ENCODE data around the gene GPX4.

GPX4 gene

GRCh38 chr19:1076046-1076386 is 27.8 kb upstream of the GPX4 start:
- H3K36me3 Mint-ChIP-seq, result peaks cover 5% of the 10 kb centered on the region
- no peaks in the 10 kb centered on the region for H3K27me3 Mint-ChIP-seq

GRCh38 chr19:1076951-1077350 is 26.8 kb upstream of the GPX4 start:
- Mint-ChIP-seq H3K9me3 (no peaks in the 10 kb centered on the region), H3K27ac (peak overlapping the region; percentile 66), H3K4me3 (peak overlapping the region; percentile 82), H3K4me1 (peaks cover 62% of the 10 kb centered on the region), H3K36me3 (peaks cover 3% of the 10 kb centered on the region), H3K27me3 (no peaks in the 10 kb centered on the region)

More at GRCh38 chr19:1076046-1076386, 27.8 kb upstream of the GPX4 start:
- Mint-ChIP-seq H3K4me3 (peak overlapping the region; percentile 81), H3K27ac (peak overlapping the region; percentile 87), H3K9me3 (no peaks in the 10 kb centered on the region), H3K4me1 (peaks cover 60% of the 10 kb centered on the region)

DNA sequence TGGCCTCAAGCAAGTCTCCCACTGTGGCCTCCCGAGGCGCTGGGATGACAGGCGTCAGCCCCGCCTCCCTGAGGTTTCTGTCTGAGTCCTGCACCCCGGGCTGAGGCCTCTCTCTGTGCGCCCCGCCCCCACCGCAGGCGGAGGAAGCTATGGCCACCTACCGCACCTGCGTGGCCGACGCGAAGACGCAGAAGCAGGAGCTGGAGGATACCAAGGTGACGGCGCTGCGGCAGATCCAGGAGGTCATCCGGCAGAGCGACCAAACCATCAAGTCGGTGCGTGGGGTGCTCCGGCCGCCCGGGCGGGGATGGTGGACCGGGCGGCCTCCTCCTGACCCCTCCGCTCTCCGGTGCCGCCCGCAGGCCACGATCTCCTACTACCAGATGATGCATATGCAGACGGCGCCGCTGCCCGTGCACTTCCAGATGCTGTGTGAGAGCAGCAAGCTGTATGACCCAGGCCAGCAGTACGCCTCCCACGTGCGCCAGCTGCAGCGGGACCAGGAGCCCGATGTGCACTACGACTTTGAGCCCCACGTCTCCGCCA is 24.2 kb upstream of the GPX4 start:
- Mint-ChIP-seq H3K36me3 (peaks cover 5% of the 10 kb centered on the region), H3K9me3 (no peaks in the 10 kb centered on the region), H3K4me1 (peaks cover 49% of the 10 kb centered on the region), H3K27ac (peak overlapping the region; percentile 65), H3K4me3 (peak overlapping the region; percentile 55), H3K27me3 (no peaks in the 10 kb centered on the region)

DNA sequence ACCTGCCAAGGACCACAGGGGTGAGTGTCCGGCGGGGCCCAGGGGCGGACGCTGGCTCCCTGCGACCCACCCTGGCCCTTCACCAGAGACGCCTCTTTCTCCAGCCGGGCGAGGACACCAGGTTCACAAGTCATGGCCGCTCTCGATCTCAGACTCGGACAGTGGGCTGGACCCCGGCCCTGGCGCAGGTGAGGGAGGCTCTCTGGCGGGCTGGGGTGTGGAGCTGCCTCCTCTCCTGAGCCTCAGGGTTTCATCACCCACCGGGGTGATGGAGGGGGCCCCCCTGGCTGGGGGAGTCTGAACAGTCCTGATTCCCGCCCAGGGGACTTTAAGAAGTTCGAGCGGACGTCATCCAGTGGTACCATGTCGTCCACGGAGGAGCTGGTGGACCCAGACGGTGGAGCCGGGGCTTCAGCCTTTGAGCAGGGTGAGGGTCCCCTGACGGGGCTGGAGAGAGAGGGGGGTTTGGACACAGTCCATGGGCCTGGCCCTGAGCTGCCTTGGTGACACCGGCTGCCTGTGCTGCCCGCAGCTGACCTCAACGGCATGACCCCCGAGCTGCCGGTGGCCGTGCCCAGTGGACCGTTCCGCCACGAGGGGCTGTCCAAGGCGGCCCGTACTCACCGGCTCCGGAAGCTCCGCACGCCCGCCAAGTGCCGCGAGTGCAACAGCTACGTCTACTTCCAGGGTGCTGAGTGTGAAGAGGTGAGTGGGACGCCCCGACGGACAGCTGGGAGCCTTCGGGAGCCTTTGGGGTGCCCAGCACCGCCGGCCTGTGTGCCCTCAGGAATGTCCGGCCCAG is 23.2 kb upstream of the GPX4 start:
- H3K27me3 Mint-ChIP-seq, result no peaks in the 10 kb centered on the region
- H3K4me3 Mint-ChIP-seq, result no peak overlapping the region
- peaks cover 7% of the 10 kb centered on the region for H3K36me3 Mint-ChIP-seq
- H3K9me3 Mint-ChIP-seq, result no peaks in the 10 kb centered on the region
- H3K4me1 Mint-ChIP-seq, result peaks cover 55% of the 10 kb centered on the region
- H3K27ac Mint-ChIP-seq, result peak overlapping the region; percentile 83

- peak overlapping the region; percentile 33 for H3K4me3 Mint-ChIP-seq
- H3K9me3 Mint-ChIP-seq, result no peaks in the 10 kb centered on the region
Observed at GRCh38 chr19:1081301-1082164, 22.3 kb upstream of the GPX4 start.

GRCh38 chr19:1082165-1082927 is 21.4 kb upstream of the GPX4 start:
- Mint-ChIP-seq H3K27ac (peak overlapping the region; percentile 55), H3K36me3 (peaks cover 6% of the 10 kb centered on the region), H3K4me1 (peaks cover 46% of the 10 kb centered on the region), H3K27me3 (no peaks in the 10 kb centered on the region), H3K4me3 (peak overlapping the region; percentile 33), H3K9me3 (no peaks in the 10 kb centered on the region)

More at GRCh38 chr19:1081301-1082164, 22.3 kb upstream of the GPX4 start:
- Mint-ChIP-seq H3K4me1 (peaks cover 51% of the 10 kb centered on the region), H3K36me3 (peaks cover 6% of the 10 kb centered on the region), H3K27me3 (no peaks in the 10 kb centered on the region), H3K27ac (peak overlapping the region; percentile 86)

DNA sequence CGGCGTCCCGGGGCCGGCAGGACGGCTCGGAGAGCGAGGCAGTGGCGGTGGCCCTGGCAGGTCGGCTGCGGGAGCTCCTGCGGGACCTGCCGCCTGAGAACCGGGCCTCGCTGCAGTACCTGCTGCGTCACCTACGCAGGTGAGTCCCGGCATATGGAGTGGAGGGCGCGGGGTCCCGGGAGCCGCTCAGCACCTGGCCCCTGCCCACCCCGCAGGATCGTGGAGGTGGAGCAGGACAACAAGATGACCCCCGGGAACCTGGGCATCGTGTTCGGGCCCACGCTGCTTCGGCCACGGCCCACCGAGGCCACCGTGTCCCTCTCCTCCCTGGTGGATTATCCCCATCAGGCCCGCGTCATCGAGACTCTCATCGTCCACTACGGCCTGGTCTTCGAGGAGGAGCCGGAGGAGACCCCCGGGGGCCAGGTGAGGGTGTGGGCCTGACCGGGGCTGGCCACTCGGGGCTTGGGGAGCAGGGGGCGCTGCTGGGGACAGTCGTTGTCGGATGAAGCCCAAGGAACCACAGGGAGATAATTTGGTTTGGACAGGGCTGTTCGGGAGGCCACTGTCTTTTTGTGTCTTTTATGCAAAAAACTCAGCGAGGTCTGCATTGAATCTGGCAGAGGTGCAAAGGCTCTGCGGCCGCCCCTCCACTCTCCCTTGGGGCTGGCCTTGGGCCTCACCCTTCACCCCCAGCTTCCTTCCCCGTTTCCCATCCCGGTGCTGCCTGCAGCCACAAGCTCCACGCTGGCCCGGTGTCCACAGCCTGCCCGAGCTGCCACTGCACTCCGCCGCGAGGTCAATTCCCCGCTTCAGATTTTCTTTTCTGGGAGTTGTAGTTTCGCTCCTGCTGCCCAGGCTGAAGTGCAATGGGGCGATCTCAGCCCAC is 20.6 kb upstream of the GPX4 start:
- H3K4me3 Mint-ChIP-seq, result no peak overlapping the region
- no peaks in the 10 kb centered on the region for H3K27me3 Mint-ChIP-seq
- peaks cover 50% of the 10 kb centered on the region for H3K4me1 Mint-ChIP-seq
- no peaks in the 10 kb centered on the region for H3K9me3 Mint-ChIP-seq
- H3K36me3 Mint-ChIP-seq, result peaks cover 6% of the 10 kb centered on the region
- H3K27ac Mint-ChIP-seq, result no peak overlapping the region

DNA sequence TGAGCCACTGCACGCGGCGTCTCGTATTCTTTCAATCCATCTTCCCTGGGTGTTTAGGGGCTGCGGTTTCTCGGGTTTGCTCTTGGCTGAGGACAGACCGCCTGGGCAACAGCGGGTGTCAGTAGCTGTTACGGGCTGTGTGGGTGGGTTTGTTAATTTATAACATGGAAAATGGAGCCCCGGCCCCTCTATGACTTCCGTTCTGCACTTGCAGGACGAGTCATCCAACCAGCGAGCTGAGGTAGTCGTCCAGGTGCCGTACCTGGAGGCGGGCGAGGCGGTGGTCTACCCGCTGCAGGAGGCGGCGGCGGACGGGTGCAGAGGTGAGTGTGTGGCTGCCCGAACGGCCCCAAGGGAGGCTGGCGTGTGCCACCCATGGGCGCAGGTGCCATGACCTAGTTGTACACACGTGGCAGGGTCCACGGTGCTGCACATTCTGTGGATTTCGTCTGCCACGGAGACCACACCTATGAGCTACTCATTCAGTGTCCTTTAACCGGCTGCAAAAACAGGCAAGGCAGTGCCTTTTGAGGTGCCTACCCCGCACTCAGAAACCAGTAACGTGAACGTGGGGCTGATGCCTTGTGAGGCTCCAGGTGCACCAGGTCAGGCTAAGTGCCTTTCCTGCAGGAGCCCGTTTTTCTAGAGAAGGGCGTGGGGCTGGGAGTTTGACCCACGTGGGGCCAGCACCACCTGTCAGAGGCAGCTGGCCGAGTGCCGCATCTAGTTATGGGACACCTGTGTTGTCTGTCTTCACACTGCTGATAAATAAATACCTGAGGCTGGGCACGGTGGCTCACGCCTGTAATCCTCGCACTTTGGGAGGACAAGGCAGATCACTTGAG is 19.5 kb upstream of the GPX4 start:
- H3K27ac Mint-ChIP-seq, result peak overlapping the region; percentile 30
- no peaks in the 10 kb centered on the region for H3K27me3 Mint-ChIP-seq
- H3K4me3 Mint-ChIP-seq, result no peak overlapping the region
- H3K9me3 Mint-ChIP-seq, result no peaks in the 10 kb centered on the region
- H3K36me3 Mint-ChIP-seq, result peaks cover 6% of the 10 kb centered on the region
- H3K4me1 Mint-ChIP-seq, result peaks cover 54% of the 10 kb centered on the region

GRCh38 chr19:1085053-1085658 is 18.6 kb upstream of the GPX4 start:
- H3K36me3 Mint-ChIP-seq, result peaks cover 6% of the 10 kb centered on the region
- H3K27me3 Mint-ChIP-seq, result no peaks in the 10 kb centered on the region
- peaks cover 46% of the 10 kb centered on the region for H3K4me1 Mint-ChIP-seq
- H3K27ac Mint-ChIP-seq, result peak overlapping the region; percentile 88
- H3K9me3 Mint-ChIP-seq, result no peaks in the 10 kb centered on the region
- H3K4me3 Mint-ChIP-seq, result peak overlapping the region; percentile 15

DNA sequence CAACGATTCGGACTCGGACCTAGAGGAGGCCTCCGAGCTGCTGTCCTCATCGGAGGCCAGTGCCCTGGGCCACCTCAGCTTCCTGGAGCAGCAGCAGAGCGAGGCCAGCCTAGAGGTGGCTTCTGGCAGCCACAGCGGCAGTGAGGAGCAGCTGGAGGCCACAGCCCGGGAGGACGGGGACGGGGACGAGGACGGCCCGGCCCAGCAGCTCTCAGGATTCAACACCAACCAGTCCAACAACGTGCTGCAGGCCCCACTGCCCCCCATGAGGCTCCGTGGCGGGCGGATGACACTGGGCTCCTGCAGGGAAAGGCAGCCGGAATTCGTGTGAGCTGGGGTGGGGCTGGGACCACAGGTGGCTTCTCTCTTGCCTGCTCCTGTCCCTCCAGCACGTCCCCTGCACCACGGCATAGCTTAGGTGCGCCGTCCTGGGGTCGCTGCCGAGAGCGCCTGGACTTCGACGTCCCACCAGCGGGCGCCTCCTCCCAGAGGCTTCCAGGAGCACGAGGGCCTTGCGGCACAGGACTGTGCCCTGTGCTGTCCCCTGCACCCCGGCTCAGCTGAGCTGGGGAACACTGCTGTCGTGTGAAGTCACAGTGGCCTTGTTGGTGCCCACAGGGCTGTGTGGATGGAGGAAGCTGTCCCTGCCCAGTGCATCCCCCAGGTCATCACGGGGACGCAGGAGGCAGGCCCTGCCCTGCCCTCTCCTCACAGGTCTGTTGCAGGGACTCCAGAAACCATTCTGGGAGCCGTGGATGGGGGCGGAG is 17.9 kb upstream of the GPX4 start:
- Mint-ChIP-seq H3K4me1 (peaks cover 41% of the 10 kb centered on the region), H3K9me3 (no peaks in the 10 kb centered on the region), H3K4me3 (no peak overlapping the region)

DNA sequence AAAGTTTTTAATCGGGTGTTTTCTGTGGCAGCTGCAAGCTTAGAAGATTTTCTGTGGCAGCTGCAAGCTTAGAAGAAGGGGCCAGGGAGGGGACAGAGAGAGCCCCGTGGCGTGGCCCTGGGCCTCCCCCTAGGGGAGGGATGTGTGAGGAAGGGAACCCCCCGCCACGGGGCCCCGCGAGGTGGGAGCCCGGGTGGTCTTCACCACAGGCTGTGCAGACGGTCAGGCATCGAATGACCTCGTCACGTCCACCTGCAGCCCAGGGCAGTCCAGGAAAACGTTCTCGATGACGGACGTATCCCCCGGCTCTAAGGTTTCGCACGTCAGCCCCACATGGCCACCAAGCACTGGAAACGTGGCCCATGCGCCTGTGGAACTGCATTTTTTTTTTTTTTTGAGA is 17.2 kb upstream of the GPX4 start:
- Mint-ChIP-seq H3K4me1 (peaks cover 33% of the 10 kb centered on the region), H3K36me3 (peaks cover 6% of the 10 kb centered on the region), H3K27me3 (no peaks in the 10 kb centered on the region), H3K4me3 (no peak overlapping the region), H3K9me3 (no peaks in the 10 kb centered on the region), H3K27ac (no peak overlapping the region)

More for the DNA sequence above, 17.9 kb upstream of the GPX4 start:
- Mint-ChIP-seq H3K27ac (no peak overlapping the region), H3K27me3 (no peaks in the 10 kb centered on the region), H3K36me3 (peaks cover 6% of the 10 kb centered on the region)

GRCh38 chr19:1087813-1088415 is 15.9 kb upstream of the GPX4 start:
- H3K27ac Mint-ChIP-seq, result peak overlapping the region; percentile 94
- H3K27me3 Mint-ChIP-seq, result no peaks in the 10 kb centered on the region
- H3K4me3 Mint-ChIP-seq, result peak overlapping the region; percentile 47
- H3K9me3 Mint-ChIP-seq, result no peaks in the 10 kb centered on the region
- peaks cover 33% of the 10 kb centered on the region for H3K4me1 Mint-ChIP-seq
- peaks cover 6% of the 10 kb centered on the region for H3K36me3 Mint-ChIP-seq

All from activated naive CD4-positive, alpha-beta T cell treated with anti-CD3 and anti-CD28 coated beads, Interleukin-2, amount 50 U/mL, for 24 hours (primary cell).